Left colon (tissue), 2 donors: ENCODE data around the gene S100A9. TPM values are rescaled to one million over a fixed set of nuclear protein-coding genes. Genes with fewer than 3 reads are reported as not detected.
"Not testable (repeated sequence)": the region's sequence is repeated elsewhere in the genome, so short reads cannot be mapped to it uniquely, and the experiment has no call there.

Experiments
- ATAC-seq: fragments of 200-7000 bp; cut with Tn5 transposase; one replicate; pipeline ENCODE4 v1.9.1; 2020; ENCODE audit warnings: mild to moderate bottlenecking, moderate library complexity
- DNase-seq, 2 donors: peaks; one replicate each; pipeline ENCODE4 v3.0.0-alpha.2; 2020
- intact Hi-C, 2 donors: fragments of 100-400 bp; cut with DNase I in 1 of 2; cut with micrococcal nuclease in 1 of 2; formaldehyde crosslinking; loops; one replicate each; pipeline versions ENCODE4 v1.11.2 to v1.14.0; 2022; cut with DNase I, micrococcal nuclease
- long read RNA-seq: library from polyadenylated mRNA; unstranded; transcript quantifications from one replicate; pipeline ENCODE4 v2.0.0, GENCODE V29; 2021
- total RNA-seq, 2 donors: library from RNA; stranded (reverse); fragmentation: NEBNext Ultra II Directional; extraction: Animal tissue kit (Norgen Biotek cat#: 25700); gene quantifications; one replicate each; pipeline ENCODE4 v1.2.1, GENCODE V29; 2021
- donor health status: DM: no; HTN: no; CAD: no.
- donor health status: DM: yes; HTN: yes; CAD: no.

The S100A9 gene
- total RNA-seq: 10 to 100 TPM in 1 of 2 donors, 1 to 10 TPM in 1; 9.2 to 21.0 TPM
- long read RNA-seq: 0 reads

- ATAC-seq (no peak), DNase-seq (no peak)
- intact Hi-C loops: loop anchor here in 1 of 2 donors (10.0 kb wide), 1 partner anchor 137 kb away; no protein-coding TSS in a partner anchor
Measured at GRCh38 chr1:153357853-153358690, at the start of gene S100A9. Gene S100A9, plus strand, starts transcription at chr1:153357854. Its CDS starts 430 bp downstream, at chr1:153358284.

- no peak for ATAC-seq
- DNase-seq: no peak
- intact Hi-C loops: no loop called here
Measured at GRCh38 chr1:153308540-153308939, 49.1 kb upstream of the S100A9 start.

GRCh38 chr1:153309441-153309840 is 48.2 kb upstream of the S100A9 start:
- intact Hi-C loops: no loop called here
- ATAC-seq (no peak), DNase-seq (no peak)

- DNase-seq: no peak
- ATAC-seq: no peak
- intact Hi-C loops: no loop called here
Measured at GRCh38 chr1:153310526-153310925, 47.1 kb upstream of the S100A9 start.

GRCh38 chr1:153312570-153313186 is 45.0 kb upstream of the S100A9 start, which contains the start of gene PGLYRP3:
Gene PGLYRP3, minus strand, starts transcription at chr1:153312952. Its CDS starts 2,287 bp downstream, at chr1:153310665.
- intact Hi-C loops: no loop called here
- no peak for DNase-seq
- ATAC-seq: no peak

GRCh38 chr1:153313288-153313687 is 44.4 kb upstream of the S100A9 start:
- ATAC-seq (no peak), DNase-seq (no peak)
- intact Hi-C loops: no loop called here

GRCh38 chr1:153314388-153314787 is 43.3 kb upstream of the S100A9 start:
- intact Hi-C loops, ATAC-seq, DNase-seq: not testable (repeated sequence)

GRCh38 chr1:153316013-153316412 is 41.6 kb upstream of the S100A9 start:
- intact Hi-C loops, DNase-seq, ATAC-seq: not testable (repeated sequence)

- intact Hi-C loops, ATAC-seq, DNase-seq: not testable (repeated sequence)
Measured at GRCh38 chr1:153318145-153318544, 39.5 kb upstream of the S100A9 start.

GRCh38 chr1:153322568-153322967 is 35.1 kb upstream of the S100A9 start:
- DNase-seq: no peak
- no peak for ATAC-seq
- intact Hi-C loops: no loop called here

- ATAC-seq: no peak
- DNase-seq: no peak
- intact Hi-C loops: no loop called here
Measured at GRCh38 chr1:153324912-153325311, 32.7 kb upstream of the S100A9 start.

GRCh38 chr1:153333902-153334301 is 23.8 kb upstream of the S100A9 start:
- ATAC-seq: no peak
- intact Hi-C loops: no loop called here
- no peak for DNase-seq

GRCh38 chr1:153336650-153337049 is 21.0 kb upstream of the S100A9 start:
- DNase-seq (no peak), ATAC-seq (no peak)
- intact Hi-C loops: no loop called here

GRCh38 chr1:153337980-153338853 is 19.4 kb upstream of the S100A9 start:
- ATAC-seq: no peak
- DNase-seq: no peak
- intact Hi-C loops: no loop called here

GRCh38 chr1:153339802-153340201 is 17.9 kb upstream of the S100A9 start:
- intact Hi-C loops: no loop called here
- DNase-seq (no peak), ATAC-seq (no peak)

GRCh38 chr1:153340356-153340755 is 17.3 kb upstream of the S100A9 start:
- ATAC-seq (no peak), DNase-seq (no peak)
- intact Hi-C loops: no loop called here

- intact Hi-C loops: no loop called here
- DNase-seq (no peak), ATAC-seq (no peak)
Measured at GRCh38 chr1:153341431-153341934, 16.2 kb upstream of the S100A9 start.

- intact Hi-C loops: no loop called here
- no peak for ATAC-seq
- no peak for DNase-seq
Measured at GRCh38 chr1:153342178-153342577, 15.5 kb upstream of the S100A9 start.
